Measurements from ENCODE around the gene LRRC49. TPM values are rescaled to one million over a fixed set of nuclear protein-coding genes. Genes with fewer than 3 reads are reported as not detected.

LRRC49 gene
- polyA plus RNA-seq, 2 of the 4 experiments (the other 2 are of a cell fraction): 10.0 to 14.3 TPM

DNA sequence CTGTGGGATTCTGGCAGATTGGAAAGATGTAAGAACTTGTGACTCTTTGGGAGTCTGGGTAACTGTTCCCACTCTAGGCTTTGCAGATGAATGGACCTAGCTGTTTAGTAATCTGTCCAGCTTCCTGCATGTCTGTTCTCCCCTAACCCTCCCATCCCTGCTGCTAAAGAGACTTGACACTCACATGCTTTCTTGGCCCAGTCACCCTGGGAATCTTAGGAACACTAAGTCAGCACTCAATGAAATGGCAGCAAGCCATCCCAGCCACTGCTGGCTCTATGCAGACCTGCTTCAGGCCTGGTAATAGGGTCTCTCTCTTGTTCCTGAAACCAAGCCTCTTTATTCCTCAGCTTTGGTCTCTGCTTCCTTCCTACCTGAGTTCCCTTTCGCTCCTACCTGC lies 158.9 kb downstream of the LRRC49 start:
- 100% methylated on average over 1 of the region's 1 CpG for WGBS (ENCODE audit: missing lambda C conversion rate)
- CTCF ChIA-PET: interaction anchor here (1.3 to 1.5 kb wide), 2 partner anchors 21 to 63 kb away, joined by 3 to 4 read pairs; no protein-coding TSS in a partner anchor

DNA sequence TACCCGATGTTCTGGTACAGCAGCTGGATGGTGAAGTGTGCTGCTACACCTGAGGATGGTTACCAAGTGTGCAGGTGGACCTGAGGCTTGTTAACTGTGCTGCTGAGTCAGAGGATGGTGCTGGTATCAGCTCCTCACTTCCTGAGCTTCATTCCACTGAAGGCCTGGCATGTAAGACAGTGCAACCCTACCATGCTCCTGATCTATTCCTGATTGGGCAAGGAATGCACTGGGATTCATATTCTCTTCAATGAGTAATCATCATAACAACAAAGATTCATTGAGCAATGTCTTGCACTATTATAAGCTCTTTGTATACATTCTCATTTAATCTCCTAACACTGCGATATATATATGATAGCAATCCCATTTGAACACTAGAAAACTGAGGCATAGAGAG lies 159.7 kb downstream of the LRRC49 start:
- FAIRE-seq (peak; percentile 23), DNase-seq (ENCODE audit: low read depth in 1 of 2, low spot score in 1 of 2) (no peak), ATAC-seq (peak; percentile 27 to 41; a peak in 2 of 6 replicates)
- Histone ChIP-seq H3K4me2 (no peak overlapping the region), H3K9me3 (no peaks in the 10 kb centered on the region; the same call in 2 of the 3 replicates), H3K4me3 (no peak overlapping the region), H3K4me1 (peaks cover 22% of the 10 kb centered on the region), H3K27ac (0 out of 6 replicates have a peak overlapping the region, but pooled peaks of 1 of the 2 experiments have one; percentile 5)
- WGBS (ENCODE audit: missing lambda C conversion rate): 75% methylated on average over 2 of the region's 2 CpGs
- POLR2A ChIA-PET: interaction anchor here (1.0 kb wide), 1 partner anchor 12 kb away, joined by 5 read pairs; no protein-coding TSS in a partner anchor
- CTCF ChIA-PET: interaction anchor here (1.5 kb wide), 1 partner anchor 62 kb away, joined by 3 read pairs; no protein-coding TSS in a partner anchor
- no peak for TF ChIP-seq RFX5 (IDR thresholded peaks at IDR 0.05)
- TF ChIP-seq, protein P1, sequence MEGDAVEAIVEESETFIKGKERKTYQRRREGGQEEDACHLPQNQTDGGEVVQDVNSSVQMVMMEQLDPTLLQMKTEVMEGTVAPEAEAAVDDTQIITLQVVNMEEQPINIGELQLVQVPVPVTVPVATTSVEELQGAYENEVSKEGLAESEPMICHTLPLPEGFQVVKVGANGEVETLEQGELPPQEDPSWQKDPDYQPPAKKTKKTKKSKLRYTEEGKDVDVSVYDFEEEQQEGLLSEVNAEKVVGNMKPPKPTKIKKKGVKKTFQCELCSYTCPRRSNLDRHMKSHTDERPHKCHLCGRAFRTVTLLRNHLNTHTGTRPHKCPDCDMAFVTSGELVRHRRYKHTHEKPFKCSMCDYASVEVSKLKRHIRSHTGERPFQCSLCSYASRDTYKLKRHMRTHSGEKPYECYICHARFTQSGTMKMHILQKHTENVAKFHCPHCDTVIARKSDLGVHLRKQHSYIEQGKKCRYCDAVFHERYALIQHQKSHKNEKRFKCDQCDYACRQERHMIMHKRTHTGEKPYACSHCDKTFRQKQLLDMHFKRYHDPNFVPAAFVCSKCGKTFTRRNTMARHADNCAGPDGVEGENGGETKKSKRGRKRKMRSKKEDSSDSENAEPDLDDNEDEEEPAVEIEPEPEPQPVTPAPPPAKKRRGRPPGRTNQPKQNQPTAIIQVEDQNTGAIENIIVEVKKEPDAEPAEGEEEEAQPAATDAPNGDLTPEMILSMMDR (IDR thresholded peaks at IDR 0.05): no peak
- TF ChIP-seq BHLHE40 (IDR thresholded peaks at IDR 0.05; ENCODE audit: low read depth, low read length): no peak
- no peak for TF ChIP-seq EP300 (IDR thresholded peaks at IDR 0.05)
- TF ChIP-seq, protein P2, sequence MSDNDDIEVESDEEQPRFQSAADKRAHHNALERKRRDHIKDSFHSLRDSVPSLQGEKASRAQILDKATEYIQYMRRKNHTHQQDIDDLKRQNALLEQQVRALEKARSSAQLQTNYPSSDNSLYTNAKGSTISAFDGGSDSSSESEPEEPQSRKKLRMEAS (IDR thresholded peaks at IDR 0.05): no peak

More for the DNA sequence above, 158.9 kb downstream of the LRRC49 start:
- FAIRE-seq: no peak
- Histone ChIP-seq H3K27ac (no peak overlapping the region; a peak in 1 of 6 replicates), H3K4me2 (no peak overlapping the region), H3K4me3 (no peak overlapping the region), H3K4me1 (peaks cover 22% of the 10 kb centered on the region), H3K9me3 (no peaks in the 10 kb centered on the region; the same call in 2 of the 3 replicates)
- no peak for DNase-seq (ENCODE audit: low read depth in 1 of 2, low spot score in 1 of 2)
- TF ChIP-seq HDAC2 (IDR thresholded peaks at IDR 0.05): no peak
- no peak for TF ChIP-seq KDM5A (IDR thresholded peaks at IDR 0.05)
- no peak for TF ChIP-seq KDM1A (IDR thresholded peaks at IDR 0.05; ENCODE audit: low read depth)
- no peak for TF ChIP-seq HOXB5 (CRISPR knock-in tag; IDR thresholded peaks at IDR 0.05)
- TF ChIP-seq MAZ (IDR thresholded peaks at IDR 0.05; ENCODE audit: borderline replicate concordance, low read depth, low read length): no peak
- TF ChIP-seq, protein P3, sequence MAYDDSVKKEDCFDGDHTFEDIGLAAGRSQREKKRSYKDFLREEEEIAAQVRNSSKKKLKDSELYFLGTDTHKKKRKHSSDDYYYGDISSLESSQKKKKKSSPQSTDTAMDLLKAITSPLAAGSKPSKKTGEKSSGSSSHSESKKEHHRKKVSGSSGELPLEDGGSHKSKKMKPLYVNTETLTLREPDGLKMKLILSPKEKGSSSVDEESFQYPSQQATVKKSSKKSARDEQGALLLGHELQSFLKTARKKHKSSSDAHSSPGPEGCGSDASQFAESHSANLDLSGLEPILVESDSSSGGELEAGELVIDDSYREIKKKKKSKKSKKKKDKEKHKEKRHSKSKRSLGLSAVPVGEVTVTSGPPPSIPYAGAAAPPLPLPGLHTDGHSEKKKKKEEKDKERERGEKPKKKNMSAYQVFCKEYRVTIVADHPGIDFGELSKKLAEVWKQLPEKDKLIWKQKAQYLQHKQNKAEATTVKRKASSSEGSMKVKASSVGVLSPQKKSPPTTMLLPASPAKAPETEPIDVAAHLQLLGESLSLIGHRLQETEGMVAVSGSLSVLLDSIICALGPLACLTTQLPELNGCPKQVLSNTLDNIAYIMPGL (CRISPR knock-in tag; IDR thresholded peaks at IDR 0.05; ENCODE audit: borderline replicate concordance): no peak
- no peak for TF ChIP-seq EP300 (IDR thresholded peaks at IDR 0.05)
- TF ChIP-seq HOXA7 (CRISPR knock-in tag; IDR thresholded peaks at IDR 0.05): no peak
- TF ChIP-seq FOSL2 (IDR thresholded peaks at IDR 0.05): no peak
- no peak for TF ChIP-seq FOSL2 (CRISPR knock-in tag; IDR thresholded peaks at IDR 0.05)
- TF ChIP-seq RFX5 (IDR thresholded peaks at IDR 0.05): no peak
- TF ChIP-seq FOSB (CRISPR knock-in tag; IDR thresholded peaks at IDR 0.05): no peak
- no peak for TF ChIP-seq POLR2A (IDR thresholded peaks at IDR 0.05; ENCODE audit: low read length)
- POLR2A ChIA-PET: no interaction called here
- ATAC-seq: no peak

DNA sequence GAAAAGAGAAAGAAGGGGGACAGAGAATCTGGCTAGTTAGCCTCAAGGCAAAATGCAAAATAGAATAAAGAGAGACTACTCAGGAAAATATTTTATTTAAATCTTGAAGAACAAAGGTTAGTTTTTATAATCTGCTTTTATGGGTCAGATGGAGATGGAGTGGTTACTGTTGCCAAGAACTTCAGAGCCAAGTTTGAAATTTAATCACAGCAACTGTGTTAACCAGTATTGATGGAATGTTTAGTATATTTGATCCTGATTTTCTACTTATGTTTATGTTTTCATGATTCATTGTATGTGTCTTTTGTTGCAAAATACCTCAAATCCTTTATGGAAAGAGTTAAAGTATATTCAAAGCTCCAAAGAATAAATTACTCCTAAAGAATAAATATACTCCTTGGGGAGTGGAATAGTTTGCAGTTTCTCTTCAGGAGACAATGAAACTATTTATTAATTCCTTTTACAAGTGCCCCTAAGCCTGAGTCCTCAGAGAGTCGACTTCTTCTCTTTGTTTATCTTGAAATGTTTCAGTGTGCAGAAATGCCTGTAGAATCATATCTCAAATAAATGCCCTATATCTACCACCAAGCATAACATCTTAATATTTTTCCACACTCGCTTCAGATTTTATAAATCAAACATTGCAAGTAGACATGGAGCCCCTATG lies 161.8 kb downstream of the LRRC49 start:
- peak overlapping the region; percentile 45 for H3K4me2 ChIP-seq
- FAIRE-seq (peak; percentile 94), DNase-seq (ENCODE audit: low read depth in 1 of 2, low spot score in 1 of 2) (peak in 1 of 2 experiments; percentile 26), ATAC-seq (peak in 1 of 2 experiments; percentile 30; a peak in 1 of 6 replicates)
- peaks cover 22% of the 10 kb centered on the region for H3K4me1 ChIP-seq
- H3K9me3 ChIP-seq: peaks cover 11% of the 10 kb centered on the region; the same call in 1 of the 3 replicates
- no peak overlapping the region for H3K4me3 ChIP-seq
- POLR2A ChIA-PET: no interaction called here
- 27% methylated on average over 2 of the region's 2 CpGs for WGBS (ENCODE audit: missing lambda C conversion rate)
- H3K27ac ChIP-seq: peak overlapping the region; percentile 66 to 68
- CTCF ChIA-PET: no interaction called here
- no peak for TF ChIP-seq JUN (IDR thresholded peaks at IDR 0.05)
- no peak for TF ChIP-seq HDAC2 (IDR thresholded peaks at IDR 0.05)

Measured in A549 (cell line).